CMK (cell line): ENCODE data around the gene LY6G5B.
"Not testable (repeated sequence)": the region's sequence is repeated elsewhere in the genome, so short reads cannot be mapped to it uniquely, and the experiment has no call there.

Experiments used
- DNase-seq: peaks from one replicate; pipeline ENCODE4 v3.0.0-alpha.2; 2010; ENCODE audit warnings: low read depth

LY6G5B gene

GRCh38 chr6:31691078-31691463, 21.3 kb downstream of the LY6G5B start:
- DNase-seq, result no peak

GRCh38 chr6:31691564-31692108, 21.9 kb downstream of the LY6G5B start:
- DNase-seq, result no peak

DNA sequence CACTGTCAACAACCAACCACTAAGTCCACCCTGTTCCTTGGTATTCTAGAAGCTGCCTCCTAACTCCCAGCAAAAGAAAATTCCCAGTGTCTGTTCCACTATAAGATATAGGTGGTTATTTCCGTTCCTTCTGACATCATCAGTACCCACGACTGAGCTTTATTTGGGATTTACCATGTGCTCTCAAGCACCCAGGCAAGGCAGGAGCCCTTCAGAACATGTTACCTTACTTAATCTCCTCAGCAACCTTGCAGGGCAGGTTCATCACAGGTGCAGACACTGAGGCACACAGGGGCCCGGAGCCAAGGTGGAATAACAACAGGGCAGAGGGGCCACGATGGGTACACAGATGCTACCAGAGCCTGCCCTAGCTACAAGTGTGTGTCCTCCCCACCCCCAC, 22.6 kb downstream of the LY6G5B start:
- no peak for DNase-seq

DNA sequence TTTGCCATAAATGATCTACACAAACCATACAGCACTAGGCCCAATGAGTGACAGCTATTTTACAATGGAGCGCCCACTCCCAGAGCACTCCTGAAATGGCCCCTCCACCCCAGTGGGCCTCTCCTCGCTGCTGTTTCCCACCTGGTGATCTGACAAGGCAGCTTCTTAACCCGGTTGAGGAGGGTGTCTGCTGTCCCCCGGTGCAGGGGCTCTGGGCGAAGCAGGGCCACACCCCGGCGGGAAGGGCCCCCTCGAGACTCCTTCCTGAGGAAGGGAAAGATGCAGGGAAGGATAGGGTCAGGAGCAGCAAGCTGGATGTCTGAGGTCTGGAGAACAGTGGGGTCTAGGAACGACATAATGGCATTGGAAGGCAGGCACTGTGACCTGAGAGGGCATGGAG, 23.1 kb downstream of the LY6G5B start:
- DNase-seq, result no peak

- DNase-seq, result no peak
Measured at GRCh38 chr6:31693535-31693934, 23.8 kb downstream of the LY6G5B start.

- DNase-seq, result no peak
Measured at GRCh38 chr6:31697555-31697954, 27.8 kb downstream of the LY6G5B start.

DNA sequence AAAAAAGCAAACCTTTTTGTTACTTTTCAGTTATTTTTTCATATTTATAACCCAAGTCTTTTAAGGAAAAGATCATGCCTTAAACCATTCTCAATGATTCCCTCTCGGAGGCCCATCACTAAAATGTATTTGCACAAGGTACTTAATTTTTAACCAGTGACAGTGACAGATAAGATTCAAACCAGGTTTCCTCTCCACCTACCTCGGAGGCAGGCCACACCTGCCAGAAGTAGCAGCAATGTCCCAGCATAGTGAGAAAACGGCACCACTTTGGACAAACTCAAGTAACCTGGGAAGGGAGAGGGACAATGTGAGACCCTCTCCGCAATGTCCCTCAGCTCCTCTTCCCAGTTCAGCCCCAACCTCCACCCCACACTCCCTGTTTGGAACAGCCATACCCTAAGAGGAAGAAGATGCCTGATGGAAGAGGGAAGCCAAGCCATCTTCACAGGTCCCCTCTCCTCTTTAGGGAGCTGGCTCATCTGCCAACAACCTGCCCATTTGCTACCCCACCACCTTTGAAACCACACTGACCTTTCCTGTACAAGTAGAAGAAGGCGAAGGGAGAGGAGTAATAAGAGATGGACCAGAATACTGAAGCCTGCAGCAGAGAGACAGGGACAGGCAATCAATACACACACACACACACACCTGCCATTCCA, 31.1 kb downstream of the LY6G5B start:
- DNase-seq, result no peak

- DNase-seq, result peak; percentile 77
Measured at GRCh38 chr6:31701666-31702404, 32.1 kb downstream of the LY6G5B start.

GRCh38 chr6:31702405-31702818, 32.6 kb downstream of the LY6G5B start:
- no peak for DNase-seq

GRCh38 chr6:31702819-31703716, 33.3 kb downstream of the LY6G5B start, which contains the start of gene ABHD16A:
TSS of gene ABHD16A (minus strand) at chr6:31703324. CDS start at chr6:31703281, 43 bp downstream.
- peak; percentile 98 for DNase-seq

DNA sequence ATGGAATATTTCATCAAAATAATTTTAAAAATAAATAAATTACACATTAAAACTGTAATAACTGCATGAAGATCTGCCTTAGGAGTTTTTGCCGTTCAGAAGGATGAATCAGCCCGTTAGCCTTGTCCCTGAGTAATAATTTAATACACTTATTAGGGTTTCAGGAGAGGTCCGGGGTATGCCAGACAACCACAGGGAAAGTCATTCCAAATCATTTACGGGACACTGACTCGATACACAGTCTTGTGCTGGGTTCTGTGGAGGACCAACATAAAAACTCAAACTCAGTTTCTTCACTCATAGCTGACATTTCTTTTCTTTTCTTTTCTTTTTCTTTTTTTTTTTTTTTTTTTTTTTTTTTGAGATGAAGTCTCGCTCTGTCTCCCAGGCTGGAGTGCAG, 36.2 kb downstream of the LY6G5B start:
- DNase-seq, result no peak

- DNase-seq, result no peak
Measured at GRCh38 chr6:31706599-31706998, 36.8 kb downstream of the LY6G5B start, which contains the start of gene LY6G6F. TSS of gene LY6G6F (plus strand) at chr6:31706866. CDS start at chr6:31706907, 41 bp downstream.

GRCh38 chr6:31707701-31708100, 37.9 kb downstream of the LY6G5B start:
- DNase-seq, result no peak

DNA sequence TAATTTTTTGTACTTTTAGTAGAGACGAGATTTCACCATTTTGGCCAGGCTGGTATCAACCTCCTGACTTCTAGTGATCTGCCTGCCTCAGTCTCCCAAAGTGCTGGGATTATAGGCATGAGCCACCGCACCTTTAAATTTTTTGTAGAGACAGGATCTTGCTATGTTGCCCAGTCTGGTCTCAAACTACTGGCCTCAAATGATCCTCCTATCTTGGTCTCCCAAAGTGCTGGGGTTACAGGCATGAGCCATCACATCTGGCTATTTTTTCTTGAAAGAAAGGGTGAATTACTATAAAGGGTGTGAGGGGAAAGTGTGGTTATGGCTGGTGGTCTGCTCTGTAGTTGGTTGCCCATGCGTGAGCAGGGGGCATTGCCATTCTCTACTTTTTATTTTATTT, 38.4 kb downstream of the LY6G5B start:
- DNase-seq, result no peak

DNA sequence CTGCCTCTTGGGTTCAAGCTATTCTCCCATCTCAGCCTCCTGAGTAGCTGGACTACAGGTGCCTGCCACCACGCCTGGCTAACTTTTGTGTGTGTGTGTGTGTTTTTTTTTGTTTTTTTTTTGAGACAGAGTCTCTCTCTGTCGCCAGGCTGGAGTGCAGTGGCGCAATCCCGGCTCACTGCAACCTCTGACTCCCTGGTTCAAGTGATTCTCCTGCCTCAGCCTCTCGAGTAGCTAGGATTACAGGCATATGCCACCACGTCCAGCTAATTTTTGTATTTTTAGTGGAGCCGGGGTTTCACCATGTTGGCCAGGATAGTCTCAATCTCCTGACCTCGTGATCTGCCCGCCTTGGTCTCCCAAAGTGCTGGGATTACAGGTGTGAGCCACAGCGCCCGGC, 39.4 kb downstream of the LY6G5B start:
- DNase-seq, result not testable (repeated sequence)

GRCh38 chr6:31710523-31711219, 40.9 kb downstream of the LY6G5B start:
- DNase-seq, result peak; percentile 47

GRCh38 chr6:31711233-31711632, 41.5 kb downstream of the LY6G5B start:
- peak; percentile 97 for DNase-seq

DNA sequence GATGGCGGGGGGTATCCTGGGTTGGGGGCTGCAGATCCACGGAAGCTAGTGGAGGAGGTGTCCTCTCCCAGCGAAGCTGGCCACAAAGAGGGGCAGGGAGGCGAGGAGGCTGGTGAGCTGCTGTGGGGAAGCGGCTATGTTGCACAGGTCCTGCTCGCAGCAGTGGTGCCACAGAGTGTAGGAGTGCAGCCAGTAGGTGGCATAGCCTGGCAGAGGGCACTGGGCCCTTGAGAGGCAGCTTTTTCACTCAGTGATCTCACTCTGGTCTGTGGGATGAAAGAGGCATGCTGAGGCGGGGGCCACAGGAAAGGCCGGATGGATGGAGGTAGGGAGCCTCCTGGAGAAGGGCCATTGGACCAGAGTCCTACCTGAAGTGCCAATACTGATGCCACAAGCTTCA, 42.5 kb downstream of the LY6G5B start:
- DNase-seq, result no peak

GRCh38 chr6:31713465-31713864, 43.7 kb downstream of the LY6G5B start:
- DNase-seq, result no peak

GRCh38 chr6:31713991-31714684, 44.4 kb downstream of the LY6G5B start:
- DNase-seq, result no peak
